Pancreas (tissue), 10 donors: ENCODE results near the gene DKK1. TPM values are rescaled to one million over a fixed set of nuclear protein-coding genes. Genes with fewer than 3 reads are reported as not detected.

Experiments
- ATAC-seq, 4 donors: fragments of 200-7000 bp; cut with Tn5 transposase; one replicate each; pipeline versions ENCODE4 v1.8.0 to v1.9.1; 2020; ENCODE audit warnings: mild to moderate bottlenecking in 4 of 4, moderate library complexity in 4 of 4
- DNase-seq, 6 donors: peaks; one replicate each; pipeline ENCODE4 v3.0.0-alpha.2; 2020
- FAIRE-seq: peaks from 2 replicates; lab custom pipeline; 2012; peaks lifted over from hg19 to GRCh38; lab: Jason Lieb, UNC
- H3K27ac ChIP-seq, 4 donors: fragments of 200-600 bp; sonication (generic); 1 replicate in 3 of 4; 2 replicates in 1 of 4; pipeline versions ENCODE4 v1.5.0 to v1.8.0; 2020
- H3K27me3 ChIP-seq, 4 donors: fragments of 200-600 bp; one replicate each; pipeline ENCODE4 v1.8.0; 2021
- H3K36me3 ChIP-seq, 3 donors: fragments of 200-600 bp; sonication (generic) in 1 of 3; one replicate each; pipeline versions ENCODE4 v1.5.0 to v1.8.0; 2020 to 2021
- H3K4me1 ChIP-seq, 3 donors: fragments of 200-600 bp; one replicate each; pipeline ENCODE4 v1.8.0; 2021
- H3K4me3 ChIP-seq, 4 donors: fragments of 200-600 bp; sonication (generic) in 2 of 4; one replicate each; pipeline versions ENCODE4 v1.5.0 to v1.8.0; 2020 to 2021
- H3K9me3 ChIP-seq, 4 donors: fragments of 200-600 bp; one replicate each; pipeline ENCODE4 v1.8.0; 2021
- WGBS, 2 donors: extraction: QIAGEN DNeasy Blood & Tissue Kit; methylation state at CpG; one replicate each; pipeline ENCODE4 v1.1.7; 2013; 5-methylcytosine and 5-hydroxymethylcytosine counted together
- intact Hi-C, 3 donors: fragments of 100-400 bp; cut with DNase I; formaldehyde crosslinking; loops; one replicate each; pipeline versions ENCODE4 v1.11.1 to v1.14.2; 2022
- polyA plus RNA-seq, 2 donors: library from polyadenylated mRNA; stranded (reverse); fragments of 200-250 nt; gene quantifications; one replicate each; pipeline ENCODE4 v1.2.3, GENCODE V29; 2013
- total RNA-seq, 6 donors: library from RNA; stranded (reverse); fragmentation: NEBNext Ultra II Directional in 4 of 6; extraction: Animal tissue kit (Norgen Biotek cat#: 25700) in 4 of 6; gene quantifications; one replicate each; pipeline versions ENCODE4 v1.2.1 to v1.2.4, GENCODE V29; 2021 to 2023
- TF ChIP-seq, protein P1 (sequence below), 4 donors: fragments of 200-600 bp; sonication (generic) in 3 of 4; IDR thresholded peaks; one replicate each; pipeline versions ENCODE4 v1.5.0 to v1.8.0; 2021; ENCODE audit warnings: antibody characterized with exemption in 4 of 4
- donor health status: healthy with polysubstance abuse.
- donor health status: DM: no; HTN: no; CAD: no; lungs with moderate emphysema.
- donor health status: DM: no; HTN: no; CAD: no.
- donor health status: control.
- donor health status: control.
- donor health status: Bipolar disorder and iron deficiency.
- donor health status: DM: yes; HTN: yes; CAD: no.
- donor health status: DM: no; HTN: no; CAD: no.
- donor health status: DM: no; HTN: no; CAD: no.
- donor health status: DM: yes; HTN: yes; CAD: no.

Gene DKK1
- total and polyA plus RNA-seq, 8 donors = 0.11 to 1.3 (median 0.66) TPM; not detected in 3

DNA sequence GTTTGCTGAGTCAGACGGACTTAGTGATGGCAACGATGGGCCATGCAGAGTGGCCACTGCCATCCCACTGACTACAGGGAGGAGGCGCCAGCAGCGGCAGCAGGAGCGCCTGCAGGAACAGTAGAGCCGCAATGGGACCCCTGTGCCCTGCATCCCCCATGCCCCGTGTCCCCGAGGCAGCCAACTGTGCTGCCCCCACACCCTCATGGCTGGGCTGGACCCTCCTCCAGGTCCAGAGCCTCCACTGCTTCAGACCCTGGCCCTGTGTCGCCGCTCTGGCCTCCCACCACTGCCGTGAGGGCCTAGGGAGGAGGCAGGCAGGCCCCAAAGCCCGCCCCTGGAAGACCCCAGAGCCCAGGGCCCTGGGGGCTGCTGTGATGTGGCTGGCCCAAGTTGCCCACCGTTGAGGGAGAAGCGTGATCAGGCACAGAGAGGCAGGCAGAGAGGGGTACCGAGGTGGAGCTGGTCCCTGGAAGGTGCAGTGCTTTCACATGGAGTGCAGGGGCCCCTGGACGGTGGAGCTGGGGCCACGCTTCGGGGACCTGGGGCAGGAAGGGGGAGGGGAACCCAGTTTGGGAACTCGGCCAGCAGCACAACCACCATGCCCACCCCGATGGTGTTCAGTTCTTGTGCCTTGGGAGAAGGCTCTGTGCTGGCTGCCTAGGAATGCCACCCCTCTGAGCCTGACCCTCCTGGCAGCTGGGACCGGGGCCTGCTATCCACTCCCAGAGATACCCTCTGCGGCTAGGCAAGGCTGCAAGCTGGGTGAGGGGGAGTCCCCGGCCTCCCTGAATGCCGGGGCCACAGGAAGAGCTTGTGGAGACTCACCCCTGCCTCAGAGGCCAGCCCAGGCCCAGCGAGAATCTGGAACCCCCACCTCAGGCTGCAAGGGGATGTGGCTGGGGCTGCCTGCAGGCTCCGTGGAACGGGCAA lies 32.6 kb downstream of the DKK1 start:
- DNase-seq (peak in 1 of 6 donors; percentile 68), FAIRE-seq (no peak), ATAC-seq (no peak)
- intact Hi-C loops = no loop called here
- H3K27me3 ChIP-seq = no peaks in the 10 kb centered on the region
- no peak overlapping the region for H3K27ac ChIP-seq
- no peak overlapping the region for H3K4me3 ChIP-seq
- 88 to 94% methylated on average over 23 to 27 of the region's 27 CpGs for WGBS, 2 donors
- TF ChIP-seq, protein P1, sequence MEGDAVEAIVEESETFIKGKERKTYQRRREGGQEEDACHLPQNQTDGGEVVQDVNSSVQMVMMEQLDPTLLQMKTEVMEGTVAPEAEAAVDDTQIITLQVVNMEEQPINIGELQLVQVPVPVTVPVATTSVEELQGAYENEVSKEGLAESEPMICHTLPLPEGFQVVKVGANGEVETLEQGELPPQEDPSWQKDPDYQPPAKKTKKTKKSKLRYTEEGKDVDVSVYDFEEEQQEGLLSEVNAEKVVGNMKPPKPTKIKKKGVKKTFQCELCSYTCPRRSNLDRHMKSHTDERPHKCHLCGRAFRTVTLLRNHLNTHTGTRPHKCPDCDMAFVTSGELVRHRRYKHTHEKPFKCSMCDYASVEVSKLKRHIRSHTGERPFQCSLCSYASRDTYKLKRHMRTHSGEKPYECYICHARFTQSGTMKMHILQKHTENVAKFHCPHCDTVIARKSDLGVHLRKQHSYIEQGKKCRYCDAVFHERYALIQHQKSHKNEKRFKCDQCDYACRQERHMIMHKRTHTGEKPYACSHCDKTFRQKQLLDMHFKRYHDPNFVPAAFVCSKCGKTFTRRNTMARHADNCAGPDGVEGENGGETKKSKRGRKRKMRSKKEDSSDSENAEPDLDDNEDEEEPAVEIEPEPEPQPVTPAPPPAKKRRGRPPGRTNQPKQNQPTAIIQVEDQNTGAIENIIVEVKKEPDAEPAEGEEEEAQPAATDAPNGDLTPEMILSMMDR (IDR thresholded peaks at IDR 0.05) = no peak
- H3K4me1 ChIP-seq = no peaks in the 10 kb centered on the region
- H3K9me3 ChIP-seq = no peaks in the 10 kb centered on the region
- H3K36me3 ChIP-seq = no peaks in the 10 kb centered on the region

DNA sequence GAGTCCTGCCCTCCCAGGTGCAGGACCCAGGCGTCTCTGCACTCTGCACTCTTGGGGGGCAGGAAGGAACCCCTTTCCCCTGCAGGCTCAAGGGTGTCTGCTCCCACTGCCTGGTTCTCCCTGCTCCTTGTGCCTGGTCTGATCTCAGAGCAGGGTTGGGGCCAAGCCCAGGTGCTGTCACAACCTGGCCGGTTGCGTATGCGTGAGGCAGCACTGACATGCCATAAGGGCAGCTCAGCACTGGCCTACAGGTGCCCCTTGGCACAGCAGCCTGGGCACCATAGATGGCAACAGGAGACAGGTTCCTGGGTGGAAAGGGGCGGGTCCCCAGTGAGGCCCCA lies 33.2 kb downstream of the DKK1 start:
- WGBS, 2 donors = 89 to 91% methylated on average over 5 of the region's 5 CpGs
- no peak for ATAC-seq

DNA sequence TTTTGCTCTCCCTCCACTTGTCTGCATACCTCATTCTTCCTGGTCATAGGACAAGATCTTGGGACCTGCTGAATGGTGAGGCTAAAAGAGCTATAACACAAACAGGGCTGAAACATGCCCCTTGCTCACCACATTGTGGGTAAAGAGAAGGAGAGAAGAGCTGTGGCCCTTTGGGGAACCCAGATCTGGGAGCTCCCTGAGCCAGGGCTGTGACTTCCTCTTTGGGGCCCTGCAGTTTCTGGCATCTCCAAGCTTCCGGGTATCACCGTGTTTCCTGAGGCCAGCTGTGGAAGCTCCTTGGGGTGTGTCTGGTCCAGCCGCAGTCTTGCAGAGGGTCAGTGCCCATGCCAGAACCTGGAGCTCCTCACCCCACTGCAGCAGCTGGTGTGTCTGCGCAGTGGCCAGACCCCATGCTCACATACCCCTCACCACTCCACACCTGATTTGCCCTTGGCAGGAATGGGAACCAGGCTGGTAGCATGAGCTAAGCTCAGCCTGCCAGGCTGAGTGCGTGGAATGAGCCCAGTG lies 34.0 kb downstream of the DKK1 start:
- WGBS, 2 donors = 96% methylated on average over 5 of the region's 5 CpGs
- Histone ChIP-seq H3K9me3 (no peaks in the 10 kb centered on the region), H3K4me3 (no peak overlapping the region), H3K36me3 (no peaks in the 10 kb centered on the region), H3K4me1 (no peaks in the 10 kb centered on the region), H3K27me3 (no peaks in the 10 kb centered on the region), H3K27ac (no peak overlapping the region)
- intact Hi-C loops = no loop called here
- no peak for ATAC-seq
- peak in 1 of 6 donors; percentile 24 for DNase-seq
- no peak for FAIRE-seq
- TF ChIP-seq, protein P1 (IDR thresholded peaks at IDR 0.05) = no peak

More for the DNA sequence above, 33.2 kb downstream of the DKK1 start:
- Histone ChIP-seq H3K9me3 (no peaks in the 10 kb centered on the region), H3K27ac (no peak overlapping the region), H3K36me3 (no peaks in the 10 kb centered on the region), H3K27me3 (no peaks in the 10 kb centered on the region), H3K4me3 (no peak overlapping the region), H3K4me1 (no peaks in the 10 kb centered on the region)
- FAIRE-seq (no peak), DNase-seq (peak in 1 of 6 donors; percentile 28)
- intact Hi-C loops = no loop called here
- TF ChIP-seq, protein P1 (IDR thresholded peaks at IDR 0.05) = no peak

DNA sequence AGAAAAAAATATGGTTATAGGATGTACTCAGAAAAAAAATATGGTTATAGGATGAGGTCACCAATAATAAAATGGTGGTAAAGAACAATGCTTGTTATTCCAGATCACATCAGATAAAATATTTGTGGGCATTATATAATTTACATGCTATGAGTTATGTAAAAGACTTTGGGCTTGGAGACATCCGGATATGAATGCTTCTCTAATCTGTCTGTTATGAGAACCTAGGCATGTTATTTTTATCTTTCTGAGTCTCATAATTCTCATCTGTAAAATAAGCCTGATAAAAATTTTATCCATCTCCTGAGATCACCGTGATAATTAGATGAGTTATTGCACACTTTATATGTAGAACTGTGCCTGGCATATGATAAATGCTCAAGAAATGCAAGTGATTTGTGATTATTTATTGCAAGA lies 37.8 kb downstream of the DKK1 start:
- no peak for FAIRE-seq
- no peak for ATAC-seq
- no peaks in the 10 kb centered on the region for H3K36me3 ChIP-seq
- intact Hi-C loops = no loop called here
- no peak overlapping the region for H3K27ac ChIP-seq
- H3K4me1 ChIP-seq = no peaks in the 10 kb centered on the region
- no peaks in the 10 kb centered on the region for H3K9me3 ChIP-seq
- 68 to 77% methylated on average over 2 of the region's 2 CpGs for WGBS, 2 donors
- no peak for DNase-seq
- no peak overlapping the region for H3K4me3 ChIP-seq
- H3K27me3 ChIP-seq = no peaks in the 10 kb centered on the region
- TF ChIP-seq, protein P1 (IDR thresholded peaks at IDR 0.05) = no peak

DNA sequence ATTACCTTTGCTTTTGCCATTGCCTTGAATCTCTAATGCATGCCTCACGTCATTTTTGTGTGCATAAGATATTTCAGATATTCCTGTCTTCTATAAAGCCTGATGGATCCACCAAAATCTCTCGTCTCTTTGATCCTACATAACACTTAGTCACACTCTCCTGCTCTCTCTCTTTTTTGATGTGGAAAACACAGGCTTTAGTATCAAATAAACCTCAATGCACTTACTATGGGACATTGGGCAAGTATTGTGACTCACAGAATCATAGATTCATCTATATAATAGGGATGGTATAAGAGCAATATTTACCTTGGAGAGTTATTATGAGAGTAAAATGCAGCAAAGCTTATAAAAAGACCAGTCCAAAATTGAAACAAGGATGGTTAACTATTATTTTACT lies 39.1 kb downstream of the DKK1 start:
- Histone ChIP-seq H3K27ac (no peak overlapping the region), H3K4me3 (no peak overlapping the region), H3K9me3 (no peaks in the 10 kb centered on the region), H3K4me1 (no peaks in the 10 kb centered on the region), H3K36me3 (no peaks in the 10 kb centered on the region), H3K27me3 (no peaks in the 10 kb centered on the region)
- WGBS, 2 donors = 77 to 78% methylated on average over 2 of the region's 2 CpGs
- TF ChIP-seq, protein P1 (IDR thresholded peaks at IDR 0.05) = no peak
- no peak for ATAC-seq
- intact Hi-C loops = no loop called here
- no peak for DNase-seq
- no peak for FAIRE-seq
